ENCODE results near the gene SHC3. TPM values are rescaled to one million over a fixed set of nuclear protein-coding genes. Genes with fewer than 3 reads are reported as not detected.

Gene SHC3
- total RNA-seq, 1 experiment from 2014 or later: 0.27 TPM

GRCh38 chr9:89112243-89112642 lies 66.4 kb downstream of the SHC3 start:
- DNase-seq (ENCODE audit: low read depth, low spot score) (no peak), ATAC-seq (no peak)
- ChIA-PET RAD21 (ENCODE audit: low non-redundant PET in 1 of 2, low total read pairs in 2 of 2, uncharacterized antibody in 2 of 2, unreplicated experiment in 2 of 2) (no interaction called here), CTCF (no interaction called here), POLR2A (no interaction called here)
- H4K20me1 ChIP-seq (ENCODE audit: insufficient read depth): no peaks in the 10 kb centered on the region
- no peak overlapping the region for H3K27ac ChIP-seq (ENCODE audit: low read depth, low read length)
- no peaks in the 10 kb centered on the region for H3K79me2 ChIP-seq (ENCODE audit: insufficient read depth, low read length)
- H3K4me2 ChIP-seq (ENCODE audit: low read length): no peak overlapping the region
- H3K36me3 ChIP-seq (ENCODE audit: control insufficient read depth in 1 of 2, insufficient read depth in 2 of 2, low read length in 2 of 2): no peaks in the 10 kb centered on the region
- no peak overlapping the region for H2AFZ ChIP-seq (ENCODE audit: low read depth, low read length, poor library complexity, severe bottlenecking)
- intact Hi-C loops (cut with micrococcal nuclease): no loop called here
- BruUV-seq (replicated peaks): no TSS peak
- H3K27me3 ChIP-seq (ENCODE audit: insufficient read depth, low read length): peaks cover 12% of the 10 kb centered on the region
- H3K9me2 ChIP-seq (ENCODE audit: insufficient read depth): no peaks in the 10 kb centered on the region
- no peak for TF ChIP-seq MAX (IDR thresholded peaks at IDR 0.05)
- no peak for TF ChIP-seq FOSL1 (IDR thresholded peaks at IDR 0.05; ENCODE audit: low read depth)
- TF ChIP-seq EZH2 (IDR thresholded peaks at IDR 0.05): no peak
- TF ChIP-seq ZBTB33 (IDR thresholded peaks at IDR 0.05; ENCODE audit: extremely low read depth, insufficient replicate concordance, low read length): no peak
- TF ChIP-seq YY1 (IDR thresholded peaks at IDR 0.05; ENCODE audit: extremely low read depth, insufficient replicate concordance, low read depth, low read length): no peak
- H3K4me3 ChIP-seq (replicated peaks in 1 of 2; ENCODE audit: low read depth in 1 of 2, low read length in 2 of 2): no peak overlapping the region
- H3K4me1 ChIP-seq (ENCODE audit: control insufficient read depth in 1 of 2, insufficient read depth in 2 of 2, low read length in 2 of 2): no peaks in the 10 kb centered on the region
- H3K9ac ChIP-seq (ENCODE audit: low read length): no peak overlapping the region
- no peaks in the 10 kb centered on the region for H3K9me3 ChIP-seq (ENCODE audit: control insufficient read depth in 1 of 2, insufficient read depth in 1 of 2, low read depth in 1 of 2, low read length in 2 of 2)

GRCh38 chr9:89109666-89110065 lies 69.0 kb downstream of the SHC3 start:
- TF ChIP-seq ZNF274 (IDR thresholded peaks at IDR 0.05; ENCODE audit: low read depth, low read length) (no peak), SP1 (IDR thresholded peaks at IDR 0.05; ENCODE audit: low read depth) (no peak)
- H3K4me2 ChIP-seq (ENCODE audit: low read length): no peak overlapping the region
- H2AFZ ChIP-seq (ENCODE audit: low read depth, low read length, poor library complexity, severe bottlenecking): no peak overlapping the region
- no peak overlapping the region for H3K27ac ChIP-seq (ENCODE audit: low read depth, low read length)
- H3K9me2 ChIP-seq (ENCODE audit: insufficient read depth): no peaks in the 10 kb centered on the region
- H3K36me3 ChIP-seq (ENCODE audit: control insufficient read depth in 1 of 2, insufficient read depth in 2 of 2, low read length in 2 of 2): no peaks in the 10 kb centered on the region
- no peaks in the 10 kb centered on the region for H3K4me1 ChIP-seq (ENCODE audit: control insufficient read depth in 1 of 2, insufficient read depth in 2 of 2, low read length in 2 of 2)
- DNase-seq (ENCODE audit: low read depth, low spot score) (no peak), ATAC-seq (no peak)
- ChIA-PET CTCF (no interaction called here), RAD21 (ENCODE audit: low non-redundant PET in 1 of 2, low total read pairs in 2 of 2, uncharacterized antibody in 2 of 2, unreplicated experiment in 2 of 2) (no interaction called here), POLR2A (no interaction called here)
- H4K20me1 ChIP-seq (ENCODE audit: insufficient read depth): no peaks in the 10 kb centered on the region
- H3K4me3 ChIP-seq (replicated peaks in 1 of 2; ENCODE audit: low read depth in 1 of 2, low read length in 2 of 2): no peak overlapping the region
- H3K9ac ChIP-seq (ENCODE audit: low read length): no peak overlapping the region
- no peaks in the 10 kb centered on the region for H3K79me2 ChIP-seq (ENCODE audit: insufficient read depth, low read length)
- peaks cover 18% of the 10 kb centered on the region for H3K27me3 ChIP-seq (ENCODE audit: insufficient read depth, low read length)
- no TSS peak for BruUV-seq (replicated peaks)
- H3K9me3 ChIP-seq (ENCODE audit: control insufficient read depth in 1 of 2, insufficient read depth in 1 of 2, low read depth in 1 of 2, low read length in 2 of 2): no peaks in the 10 kb centered on the region
- intact Hi-C loops (cut with micrococcal nuclease): no loop called here

All from HCT116 (cell line).